ENCODE results near the gene PICK1. TPM values are rescaled to one million over a fixed set of nuclear protein-coding genes. Genes with fewer than 3 reads are reported as not detected.

Gene PICK1
- total and polyA plus RNA-seq, 2 of the 4 experiments (the other 2 are of a cell fraction): 16.5 to 21.0 TPM

DNA sequence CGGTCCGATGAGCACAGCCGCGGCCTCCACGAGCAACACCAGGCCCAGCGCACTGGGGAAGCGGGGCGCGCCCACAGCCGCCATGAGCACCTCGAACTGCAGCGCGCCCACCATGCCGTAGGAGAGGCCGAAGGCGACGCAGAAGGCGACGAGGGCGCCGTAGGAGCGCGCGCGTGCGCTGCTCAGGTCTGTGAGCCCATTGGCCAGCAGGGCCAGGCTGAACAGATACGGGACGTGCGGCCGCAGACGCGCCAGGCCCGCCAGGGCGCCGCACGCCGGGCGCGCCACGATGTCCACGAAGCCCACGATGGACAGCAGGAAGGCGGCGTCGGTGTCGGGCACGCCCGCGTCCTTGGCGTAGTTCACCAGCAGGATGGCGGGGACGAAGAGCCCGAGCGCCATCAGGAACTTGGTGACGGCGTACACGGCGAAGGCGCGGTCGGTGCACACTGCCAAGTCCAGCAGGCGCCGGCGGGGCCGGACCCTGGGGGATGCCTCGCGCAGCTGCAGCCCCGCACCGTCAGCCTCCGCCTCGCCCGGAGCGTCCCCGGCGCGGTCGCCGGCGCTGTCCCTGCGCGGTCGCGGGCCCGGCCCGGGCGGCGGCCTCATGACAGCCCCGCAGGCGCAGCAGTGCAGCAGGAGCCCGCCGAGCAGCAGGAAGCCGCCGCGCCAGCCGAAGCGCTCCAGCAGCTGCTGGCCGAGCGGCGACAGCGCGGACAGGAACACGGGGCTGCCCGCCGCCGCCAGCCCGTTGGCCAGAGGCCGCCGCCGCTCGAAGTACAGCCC, 23.8 kb downstream of the PICK1 start (continued):
- TF ChIP-seq SMC3 (IDR thresholded peaks at IDR 0.05; ENCODE audit: low read depth, low read length) (no peak), BHLHE40 (IDR thresholded peaks at IDR 0.05; ENCODE audit: low read depth, low read length) (no peak)

GRCh38 chr22:38081636-38081940, 24.4 kb downstream of the PICK1 start:
- H3K4ac ChIP-seq (ENCODE audit: low read depth, low read length): no peak overlapping the region
- H3K27ac ChIP-seq (ENCODE audit: insufficient read depth, low read length): no peak overlapping the region
- H3K79me1 ChIP-seq (ENCODE audit: low read depth in 1 of 2, low read length in 2 of 2): no peaks in the 10 kb centered on the region
- H3K56ac ChIP-seq (ENCODE audit: extremely low read depth, insufficient read depth, low read length): no peak overlapping the region
- H4K20me1 ChIP-seq (ENCODE audit: insufficient read depth, low read length): no peaks in the 10 kb centered on the region; the same call in 1 of the 2 replicates
- peak overlapping the region; percentile 24; the same call in 1 of the 2 replicates for H3K4me3 ChIP-seq (ENCODE audit: insufficient read depth, low read depth, low read length)
- no peak overlapping the region for H2BK120ac ChIP-seq (ENCODE audit: low read depth, low read length)
- ChIA-PET POLR2A (ENCODE audit: unreplicated experiment) (no interaction called here), CTCF (interaction anchor here (0.6 kb wide), 1 partner anchor 469 kb away, joined by 6 read pairs; no protein-coding TSS in a partner anchor)
- no peak overlapping the region for H2AK5ac ChIP-seq (ENCODE audit: low read depth, low read length)
- peak overlapping the region; percentile 43; the same call in 1 of the 2 replicates for H3K4me2 ChIP-seq (ENCODE audit: low read depth, low read length)
- dilution Hi-C loops (cut with HindIII; ENCODE audit: low sequenced_read_pairs, unreplicated experiment) (no loop called here), in situ Hi-C loops (cut with MboI; ENCODE audit: low sequenced_read_pairs) (no loop called here), intact Hi-C loops (cut with micrococcal nuclease) (no loop called here)
- H2AFZ ChIP-seq (replicated peaks; ENCODE audit: low read length, poor library complexity): peak overlapping the region; percentile 89
- no peak overlapping the region for H4K5ac ChIP-seq (ENCODE audit: low read depth, low read length)
- H3K18ac ChIP-seq (ENCODE audit: low read depth, low read length): no peak overlapping the region
- 12% methylated on average over 6 of the region's 17 CpGs; no CpG with 5 or more reads in 1 of the 2 experiments for WGBS, 2 experiments (ENCODE audit: extremely low coverage in 2 of 2, insufficient read length in 1 of 2)
- no peak overlapping the region for H2BK5ac ChIP-seq (ENCODE audit: low read depth, low read length, poor library complexity, severe bottlenecking)
- H3K14ac ChIP-seq (replicated peaks; ENCODE audit: low read depth, low read length): no peak overlapping the region
- no peak for ATAC-seq (ENCODE audit: low read depth)
- no peak overlapping the region for H4K8ac ChIP-seq (ENCODE audit: low read depth in 2 of 2, low read length in 2 of 2)
- H2AK9ac ChIP-seq (replicated peaks; ENCODE audit: low read depth, low read length, poor library complexity): no peak overlapping the region
- no TSS peak for BruUV-seq (replicated peaks)
- H3K36me3 ChIP-seq (ENCODE audit: control insufficient read depth, insufficient read depth, low read length): no peaks in the 10 kb centered on the region
- H3K9me1 ChIP-seq (ENCODE audit: insufficient read depth, low read length): 0 out of 2 replicates have a peak, but pooled peaks cover 6% of the 10 kb centered on the region
- H3K9ac ChIP-seq (ENCODE audit: low read depth, low read length): no peak overlapping the region; the same call in 1 of the 2 replicates
- no peaks in the 10 kb centered on the region; the same call in 1 of the 2 replicates for H3K4me1 ChIP-seq (ENCODE audit: control insufficient read depth, insufficient read depth, low read length)
- H3K23ac ChIP-seq (ENCODE audit: low read depth, low read length): no peak overlapping the region
- TF ChIP-seq SMC3 (IDR thresholded peaks at IDR 0.05; ENCODE audit: low read depth, low read length) (no peak), FOS (IDR thresholded peaks at IDR 0.05; ENCODE audit: low read depth, low read length) (no peak), MAFK (IDR thresholded peaks at IDR 0.05; ENCODE audit: low read depth, low read length) (no peak), NFE2L2 (IDR thresholded peaks at IDR 0.05; ENCODE audit: low read depth, low read length) (no peak), MAZ (IDR thresholded peaks at IDR 0.05; ENCODE audit: borderline replicate concordance, low read depth, low read length) (no peak), BHLHE40 (IDR thresholded peaks at IDR 0.05; ENCODE audit: low read depth, low read length) (no peak), ELK1 (IDR thresholded peaks at IDR 0.05; ENCODE audit: borderline replicate concordance, low read depth, low read length) (no peak), CEBPB (IDR thresholded peaks at IDR 0.05; ENCODE audit: low read depth, low read length) (no peak), MXI1 (IDR thresholded peaks at IDR 0.05; ENCODE audit: borderline replicate concordance, low read depth, low read length) (no peak)
- peaks cover 38% of the 10 kb centered on the region for H3K27me3 ChIP-seq (ENCODE audit: control insufficient read depth, insufficient read depth, low read length)
- no peak overlapping the region for H2BK20ac ChIP-seq (ENCODE audit: low read depth, low read length)
- DNase-seq: no peak
- no peak overlapping the region for H2BK15ac ChIP-seq (ENCODE audit: low read depth, low read length)
- no peaks in the 10 kb centered on the region for H3K9me3 ChIP-seq (ENCODE audit: control insufficient read depth, insufficient read depth, low read length)
- H4K91ac ChIP-seq (ENCODE audit: insufficient read depth, low read depth, low read length): no peak overlapping the region

Measured in IMR-90 (cell line).